ENCODE results near the gene ADAMTS17. TPM values are rescaled to one million over a fixed set of nuclear protein-coding genes. Genes with fewer than 3 reads are reported as not detected.

Gene ADAMTS17
- total RNA-seq, 1 experiment from 2014 or later, result 1.5 TPM

GRCh38 chr15:99982662-99983061 is 359.1 kb downstream of the ADAMTS17 start:
- Mint-ChIP-seq H3K36me3 (ENCODE audit: insufficient read depth, unreplicated experiment) (no peaks in the 10 kb centered on the region), H3K27ac (ENCODE audit: unreplicated experiment) (no peak overlapping the region), H3K4me3 (ENCODE audit: unreplicated experiment) (no peak overlapping the region), H3K27me3 (ENCODE audit: insufficient read depth, unreplicated experiment) (no peaks in the 10 kb centered on the region), H3K4me1 (ENCODE audit: low read depth, unreplicated experiment) (no peaks in the 10 kb centered on the region), H3K9me3 (ENCODE audit: unreplicated experiment) (no peaks in the 10 kb centered on the region)
- BruUV-seq (replicated peaks), result no TSS peak
- intact Hi-C loops (cut with micrococcal nuclease; ENCODE audit: unreplicated experiment), result no loop called here
- H3K27me3 ChIP-seq (replicated peaks; ENCODE audit: control insufficient read depth, insufficient read depth, low read length), result no peaks in the 10 kb centered on the region
- no peaks in the 10 kb centered on the region for H3K9me3 ChIP-seq
- POLR2A ChIA-PET, result no interaction called here
- DNase-seq, result no peak
- TF ChIP-seq CTCF (IDR thresholded peaks at IDR 0.05; ENCODE audit: insufficient read depth in 1 of 2, low read depth in 1 of 2, low read length in 1 of 2, severe bottlenecking in 1 of 2, unreplicated experiment in 1 of 2), result no peak
- CTCF ChIA-PET, result no interaction called here
- no peaks in the 10 kb centered on the region for H3K36me3 ChIP-seq (ENCODE audit: control insufficient read depth, insufficient read depth, low read length)
- no peak overlapping the region for H3K4me3 ChIP-seq (ENCODE audit: low read depth, low read length)
- H3K4me1 ChIP-seq, result no peaks in the 10 kb centered on the region

GRCh38 chr15:99981839-99982658 is 359.7 kb downstream of the ADAMTS17 start:
- H3K4me1 Mint-ChIP-seq (ENCODE audit: low read depth, unreplicated experiment), result no peaks in the 10 kb centered on the region
- intact Hi-C loops (cut with micrococcal nuclease; ENCODE audit: unreplicated experiment), result no loop called here
- Histone ChIP-seq H3K36me3 (ENCODE audit: control insufficient read depth, insufficient read depth, low read length) (no peaks in the 10 kb centered on the region), H3K4me3 (ENCODE audit: low read depth, low read length) (no peak overlapping the region), H3K4me1 (no peaks in the 10 kb centered on the region), H3K27me3 (replicated peaks; ENCODE audit: control insufficient read depth, insufficient read depth, low read length) (no peaks in the 10 kb centered on the region), H3K9me3 (no peaks in the 10 kb centered on the region)
- H3K36me3 Mint-ChIP-seq (ENCODE audit: insufficient read depth, unreplicated experiment), result no peaks in the 10 kb centered on the region
- no TSS peak for BruUV-seq (replicated peaks)
- TF ChIP-seq CTCF (IDR thresholded peaks at IDR 0.05; ENCODE audit: insufficient read depth in 1 of 2, low read depth in 1 of 2, low read length in 1 of 2, severe bottlenecking in 1 of 2, unreplicated experiment in 1 of 2), result no peak
- H3K27me3 Mint-ChIP-seq (ENCODE audit: insufficient read depth, unreplicated experiment), result no peaks in the 10 kb centered on the region
- no peak overlapping the region for H3K27ac Mint-ChIP-seq (ENCODE audit: unreplicated experiment)
- no peak overlapping the region for H3K4me3 Mint-ChIP-seq (ENCODE audit: unreplicated experiment)
- DNase-seq, result no peak
- POLR2A ChIA-PET, result no interaction called here
- CTCF ChIA-PET, result no interaction called here
- H3K9me3 Mint-ChIP-seq (ENCODE audit: unreplicated experiment), result no peaks in the 10 kb centered on the region

- H3K27me3 ChIP-seq (replicated peaks; ENCODE audit: control insufficient read depth, insufficient read depth, low read length), result no peaks in the 10 kb centered on the region
- H3K4me3 ChIP-seq (ENCODE audit: low read depth, low read length), result no peak overlapping the region
- Mint-ChIP-seq H3K36me3 (ENCODE audit: insufficient read depth, unreplicated experiment) (no peaks in the 10 kb centered on the region), H3K4me3 (ENCODE audit: unreplicated experiment) (no peak overlapping the region), H3K27ac (ENCODE audit: unreplicated experiment) (no peak overlapping the region), H3K27me3 (ENCODE audit: insufficient read depth, unreplicated experiment) (no peaks in the 10 kb centered on the region), H3K9me3 (ENCODE audit: unreplicated experiment) (no peaks in the 10 kb centered on the region), H3K4me1 (ENCODE audit: low read depth, unreplicated experiment) (no peaks in the 10 kb centered on the region)
- no peaks in the 10 kb centered on the region for H3K36me3 ChIP-seq (ENCODE audit: control insufficient read depth, insufficient read depth, low read length)
- ChIA-PET POLR2A (no interaction called here), CTCF (no interaction called here)
- no peaks in the 10 kb centered on the region for H3K9me3 ChIP-seq
- no peaks in the 10 kb centered on the region for H3K4me1 ChIP-seq
- no peak for TF ChIP-seq CTCF (IDR thresholded peaks at IDR 0.05; ENCODE audit: insufficient read depth in 1 of 2, low read depth in 1 of 2, low read length in 1 of 2, severe bottlenecking in 1 of 2, unreplicated experiment in 1 of 2)
- DNase-seq, result no peak
- intact Hi-C loops (cut with micrococcal nuclease; ENCODE audit: unreplicated experiment), result no loop called here
- BruUV-seq (replicated peaks), result no TSS peak
Measured at GRCh38 chr15:99981191-99981647, 360.6 kb downstream of the ADAMTS17 start.
